ENCODE results near the gene SKI. TPM values are rescaled to one million over a fixed set of nuclear protein-coding genes. Genes with fewer than 3 reads are reported as not detected.
A peak's percentile ranks its signal among the peaks of the same experiment; 100 is the strongest.

Gene SKI
- total RNA-seq, 1 donor from 2014 or later, result 53.8 TPM

DNA sequence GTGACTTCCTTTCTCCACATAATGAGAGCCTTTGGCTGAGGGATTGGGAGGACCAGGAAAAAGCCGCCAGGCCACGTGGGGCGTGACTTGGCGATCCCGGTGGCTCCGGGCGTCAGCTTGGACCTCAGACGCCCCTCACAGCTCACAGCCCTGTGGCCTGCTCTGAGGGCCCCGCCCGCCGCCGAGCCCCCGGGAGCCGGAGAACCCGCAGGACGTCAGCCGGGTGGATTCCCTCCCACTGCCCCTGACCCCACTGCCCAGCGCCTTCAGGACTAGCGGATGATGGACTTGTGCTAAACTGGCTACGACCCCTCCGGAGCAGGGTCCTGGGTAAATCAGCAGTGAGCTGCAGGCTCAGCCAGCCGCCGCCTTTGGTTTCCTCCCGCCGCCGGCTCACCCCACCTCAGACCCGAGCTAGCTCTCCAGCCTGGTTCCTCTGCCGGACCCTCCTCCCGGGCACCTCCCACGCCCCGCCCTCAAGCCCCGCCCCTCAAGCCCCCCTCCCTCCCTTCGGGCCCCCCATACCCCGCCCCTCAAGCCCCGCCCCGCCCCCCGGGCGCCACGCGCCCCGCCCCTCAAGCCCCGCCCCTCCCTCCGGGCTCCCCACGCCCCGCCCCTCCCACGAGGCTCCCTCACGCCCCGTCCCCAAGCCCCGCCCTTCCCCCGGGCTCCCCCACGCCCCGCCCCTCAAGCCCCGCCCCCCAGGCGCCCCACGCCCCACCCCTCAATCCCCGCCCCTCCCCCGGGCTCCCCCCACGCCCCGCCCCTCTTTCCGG, 23.5 kb upstream of the SKI start:
- intact Hi-C loops (cut with DNase I), result no loop called here
- no peaks in the 10 kb centered on the region for H3K9me3 ChIP-seq
- TF ChIP-seq POLR2AphosphoS5 (IDR thresholded peaks at IDR 0.05; ENCODE audit: insufficient read depth in 1 of 2, low read depth in 1 of 2) (peak in 1 of 2 donors; percentile 88), POLR2A (IDR thresholded peaks at IDR 0.05) (peak in 1 of 2 donors; percentile 58)
- TF ChIP-seq, protein P1, sequence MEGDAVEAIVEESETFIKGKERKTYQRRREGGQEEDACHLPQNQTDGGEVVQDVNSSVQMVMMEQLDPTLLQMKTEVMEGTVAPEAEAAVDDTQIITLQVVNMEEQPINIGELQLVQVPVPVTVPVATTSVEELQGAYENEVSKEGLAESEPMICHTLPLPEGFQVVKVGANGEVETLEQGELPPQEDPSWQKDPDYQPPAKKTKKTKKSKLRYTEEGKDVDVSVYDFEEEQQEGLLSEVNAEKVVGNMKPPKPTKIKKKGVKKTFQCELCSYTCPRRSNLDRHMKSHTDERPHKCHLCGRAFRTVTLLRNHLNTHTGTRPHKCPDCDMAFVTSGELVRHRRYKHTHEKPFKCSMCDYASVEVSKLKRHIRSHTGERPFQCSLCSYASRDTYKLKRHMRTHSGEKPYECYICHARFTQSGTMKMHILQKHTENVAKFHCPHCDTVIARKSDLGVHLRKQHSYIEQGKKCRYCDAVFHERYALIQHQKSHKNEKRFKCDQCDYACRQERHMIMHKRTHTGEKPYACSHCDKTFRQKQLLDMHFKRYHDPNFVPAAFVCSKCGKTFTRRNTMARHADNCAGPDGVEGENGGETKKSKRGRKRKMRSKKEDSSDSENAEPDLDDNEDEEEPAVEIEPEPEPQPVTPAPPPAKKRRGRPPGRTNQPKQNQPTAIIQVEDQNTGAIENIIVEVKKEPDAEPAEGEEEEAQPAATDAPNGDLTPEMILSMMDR (IDR thresholded peaks at IDR 0.05), result no peak
- H3K4me3 ChIP-seq, result peak overlapping the region; percentile 49 to 54
- H3K4me1 ChIP-seq, result peaks cover 72% of the 10 kb centered on the region
- H3K36me3 ChIP-seq, result no peaks in the 10 kb centered on the region
- no peak for DNase-seq (ENCODE audit: extremely low spot score in 2 of 2)
- no peaks in the 10 kb centered on the region for H3K27me3 ChIP-seq
- H3K27ac ChIP-seq, result peak overlapping the region; percentile 88

DNA sequence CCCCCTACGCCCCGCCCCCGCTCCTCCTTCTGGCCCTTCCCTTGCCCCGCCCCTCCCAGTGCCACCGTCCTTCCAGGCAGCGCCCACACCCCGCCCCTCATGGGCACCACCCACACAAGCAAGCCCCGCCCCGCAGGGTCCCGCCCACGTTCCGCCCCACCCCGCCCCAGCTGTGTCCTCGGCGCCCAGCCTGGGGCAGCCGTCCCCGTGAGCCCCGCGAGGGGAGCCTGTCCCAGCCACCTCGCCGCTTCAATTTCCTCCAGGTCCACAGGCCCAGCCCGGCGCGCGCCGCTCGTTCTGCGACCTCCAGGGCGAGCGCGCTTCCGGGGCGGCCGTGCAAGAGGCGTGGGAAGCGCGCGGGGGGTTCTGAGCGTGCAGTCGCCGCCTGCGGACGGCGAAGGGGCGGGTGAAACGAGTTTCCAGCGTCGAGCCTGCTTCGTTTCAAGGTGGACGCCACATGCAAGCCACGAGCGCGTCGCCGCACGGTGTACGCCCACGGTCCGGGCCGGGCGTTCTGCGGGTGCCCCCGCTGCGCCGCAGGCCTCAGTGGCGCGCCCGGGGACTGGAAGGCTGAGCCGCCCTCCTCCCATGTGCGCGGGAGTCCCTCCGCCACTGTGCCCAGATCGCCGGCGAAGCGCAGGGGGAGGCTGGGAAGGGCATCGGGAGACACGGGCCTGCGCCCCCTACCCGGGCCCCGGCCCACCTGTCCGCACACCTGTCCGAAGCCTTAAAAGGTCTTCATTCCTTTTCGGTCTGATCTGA, 22.7 kb upstream of the SKI start:
- H3K4me3 ChIP-seq, result peak overlapping the region; percentile 45 to 56
- DNase-seq (ENCODE audit: extremely low spot score in 2 of 2), result no peak
- intact Hi-C loops (cut with DNase I), result no loop called here
- peaks cover 72% of the 10 kb centered on the region for H3K4me1 ChIP-seq
- H3K27ac ChIP-seq, result peak overlapping the region; percentile 97
- no peaks in the 10 kb centered on the region for H3K27me3 ChIP-seq
- TF ChIP-seq, protein P1 (IDR thresholded peaks at IDR 0.05), result no peak
- TF ChIP-seq POLR2AphosphoS5 (IDR thresholded peaks at IDR 0.05; ENCODE audit: insufficient read depth in 1 of 2, low read depth in 1 of 2) (peak in 1 of 2 donors; percentile 91), POLR2A (IDR thresholded peaks at IDR 0.05) (peak in 1 of 2 donors; percentile 73)
- no peaks in the 10 kb centered on the region for H3K9me3 ChIP-seq
- H3K36me3 ChIP-seq, result no peaks in the 10 kb centered on the region

DNA sequence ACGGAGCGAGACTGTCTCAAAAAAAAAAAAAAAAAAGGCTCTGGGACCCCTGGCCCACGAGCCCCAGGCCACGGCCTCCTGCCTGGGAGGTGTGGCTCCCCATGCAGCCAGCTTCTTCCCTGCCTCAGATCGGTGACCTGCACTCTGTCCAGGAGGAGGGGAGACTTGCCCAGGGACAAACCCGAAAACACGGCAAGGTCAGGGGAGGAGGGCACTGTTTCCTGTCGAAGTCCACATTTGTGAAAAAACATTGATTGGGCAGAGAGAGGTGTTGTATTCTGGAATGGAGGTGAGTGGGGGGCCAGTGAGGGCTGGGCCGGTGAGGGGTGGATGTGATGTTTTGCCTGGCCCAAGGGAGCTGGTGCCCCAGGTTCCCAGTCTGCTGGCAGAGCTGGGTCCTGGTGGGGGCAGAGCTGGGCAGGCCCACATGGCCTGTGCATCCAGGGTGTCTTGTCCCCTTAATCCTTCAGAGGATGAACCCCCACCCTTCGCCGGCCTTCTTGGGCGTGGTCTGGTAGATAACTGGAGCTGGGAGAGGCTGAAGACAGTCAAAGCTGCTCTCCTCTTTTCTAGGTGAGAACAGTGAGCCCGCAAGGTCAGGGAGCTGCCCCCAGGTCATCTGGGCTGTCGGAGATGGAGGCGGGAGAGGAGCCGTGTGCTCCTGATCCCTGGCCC, 21.2 kb upstream of the SKI start:
- Histone ChIP-seq H3K4me3 (peak overlapping the region; percentile 25 to 38), H3K27ac (peak overlapping the region; percentile 97), H3K4me1 (peaks cover 73% of the 10 kb centered on the region), H3K36me3 (no peaks in the 10 kb centered on the region), H3K27me3 (no peaks in the 10 kb centered on the region), H3K9me3 (no peaks in the 10 kb centered on the region)
- TF ChIP-seq, protein P1 (IDR thresholded peaks at IDR 0.05), result no peak
- no peak for TF ChIP-seq POLR2AphosphoS5 (IDR thresholded peaks at IDR 0.05; ENCODE audit: insufficient read depth in 1 of 2, low read depth in 1 of 2)
- no peak for TF ChIP-seq POLR2A (IDR thresholded peaks at IDR 0.05)
- intact Hi-C loops (cut with DNase I), result no loop called here
- DNase-seq (ENCODE audit: extremely low spot score in 2 of 2), result no peak

DNA sequence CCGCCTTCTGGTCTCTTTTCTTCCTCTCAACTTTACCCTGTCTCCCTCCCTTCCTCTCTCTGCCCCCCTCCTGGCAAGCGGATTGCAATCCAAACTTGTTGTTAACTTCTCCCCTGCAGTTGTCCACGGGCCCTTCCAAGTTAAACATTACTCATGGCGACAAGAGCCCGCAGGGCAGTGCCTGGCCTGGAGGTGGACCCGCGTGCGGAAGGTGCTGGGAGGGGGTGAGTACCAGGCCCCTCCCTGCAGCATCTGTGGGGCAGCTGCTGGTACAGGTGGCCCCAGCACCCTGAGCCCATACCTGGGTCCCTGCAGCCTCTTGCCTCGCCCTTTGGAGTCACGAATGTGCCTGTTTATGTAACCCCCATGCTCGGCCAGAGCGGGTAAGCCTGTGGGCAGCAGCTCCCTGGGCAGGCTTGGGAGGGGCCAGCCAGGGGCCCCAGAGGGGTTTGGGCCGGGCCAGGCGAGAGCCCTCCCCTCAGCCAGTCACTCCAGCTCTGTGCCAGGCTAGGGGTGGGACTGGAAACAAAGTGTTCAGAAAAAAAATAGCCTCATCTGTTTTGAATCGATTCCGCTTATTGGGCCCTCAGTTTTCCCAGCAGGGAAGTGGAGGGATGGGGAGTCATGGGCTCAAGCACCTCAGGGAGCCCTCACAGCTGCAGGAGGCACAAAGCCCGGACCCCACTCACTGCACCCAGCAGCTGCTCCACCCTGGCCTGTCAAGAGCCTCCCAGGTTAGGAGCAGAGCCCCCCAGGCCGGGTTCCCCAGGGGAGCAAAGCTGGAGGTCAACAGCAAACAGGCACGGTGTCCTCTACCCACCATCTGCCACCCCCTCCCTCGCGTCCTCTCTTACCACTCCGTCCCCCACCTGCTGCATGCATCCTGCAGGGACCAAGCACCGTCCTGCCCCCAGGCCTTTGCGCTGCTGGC, 19.5 kb upstream of the SKI start:
- peak overlapping the region; percentile 24 to 38 for H3K4me3 ChIP-seq
- intact Hi-C loops (cut with DNase I), result no loop called here
- no peak for DNase-seq (ENCODE audit: extremely low spot score in 2 of 2)
- no peaks in the 10 kb centered on the region for H3K27me3 ChIP-seq
- no peak for TF ChIP-seq POLR2A (IDR thresholded peaks at IDR 0.05)
- TF ChIP-seq POLR2AphosphoS5 (IDR thresholded peaks at IDR 0.05; ENCODE audit: insufficient read depth in 1 of 2, low read depth in 1 of 2), result peak; percentile 21 to 62
- H3K36me3 ChIP-seq, result no peaks in the 10 kb centered on the region
- peaks cover 85% of the 10 kb centered on the region for H3K4me1 ChIP-seq
- H3K9me3 ChIP-seq, result no peaks in the 10 kb centered on the region
- peak overlapping the region; percentile 97 for H3K27ac ChIP-seq
